ENCODE results near the gene CAMK2A.

DNA sequence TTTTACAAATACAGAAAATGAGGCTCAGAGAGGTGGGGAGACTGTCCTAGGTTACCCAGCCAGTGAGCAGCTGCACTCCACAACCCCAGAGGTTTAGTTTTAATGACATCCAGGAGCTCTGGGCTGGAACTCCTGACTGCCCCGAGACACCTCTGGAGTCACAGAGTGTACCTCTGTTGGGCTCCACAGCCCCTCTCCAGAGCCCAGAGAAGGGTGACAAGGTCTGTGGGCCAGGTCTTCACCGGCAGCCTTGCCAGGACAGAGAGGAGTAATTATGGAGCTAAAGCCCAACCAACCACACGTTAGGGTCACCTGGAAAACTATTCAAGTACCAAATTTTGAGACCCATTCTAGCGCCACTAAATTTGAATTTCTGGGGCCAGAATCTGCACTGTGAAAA, 111.9 kb downstream of the CAMK2A start:
- no peak for TF ChIP-seq POLR2A (IDR thresholded peaks at IDR 0.05)
- TF ChIP-seq, protein P1, sequence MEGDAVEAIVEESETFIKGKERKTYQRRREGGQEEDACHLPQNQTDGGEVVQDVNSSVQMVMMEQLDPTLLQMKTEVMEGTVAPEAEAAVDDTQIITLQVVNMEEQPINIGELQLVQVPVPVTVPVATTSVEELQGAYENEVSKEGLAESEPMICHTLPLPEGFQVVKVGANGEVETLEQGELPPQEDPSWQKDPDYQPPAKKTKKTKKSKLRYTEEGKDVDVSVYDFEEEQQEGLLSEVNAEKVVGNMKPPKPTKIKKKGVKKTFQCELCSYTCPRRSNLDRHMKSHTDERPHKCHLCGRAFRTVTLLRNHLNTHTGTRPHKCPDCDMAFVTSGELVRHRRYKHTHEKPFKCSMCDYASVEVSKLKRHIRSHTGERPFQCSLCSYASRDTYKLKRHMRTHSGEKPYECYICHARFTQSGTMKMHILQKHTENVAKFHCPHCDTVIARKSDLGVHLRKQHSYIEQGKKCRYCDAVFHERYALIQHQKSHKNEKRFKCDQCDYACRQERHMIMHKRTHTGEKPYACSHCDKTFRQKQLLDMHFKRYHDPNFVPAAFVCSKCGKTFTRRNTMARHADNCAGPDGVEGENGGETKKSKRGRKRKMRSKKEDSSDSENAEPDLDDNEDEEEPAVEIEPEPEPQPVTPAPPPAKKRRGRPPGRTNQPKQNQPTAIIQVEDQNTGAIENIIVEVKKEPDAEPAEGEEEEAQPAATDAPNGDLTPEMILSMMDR (IDR thresholded peaks at IDR 0.05) = no peak
